ENCODE data around the gene MVB12A. TPM values are rescaled to one million over a fixed set of nuclear protein-coding genes. Genes with fewer than 3 reads are reported as not detected.

Gene MVB12A
- total and polyA plus RNA-seq, 5 donors from 2014 or later: 26.7 to 48.6 (median 30.8) TPM

GRCh38 chr19:17389288-17389687, 30.6 kb upstream of the MVB12A start:
- Histone ChIP-seq H3K27ac (ENCODE audit: insufficient read depth, low read length, poor library complexity, severe bottlenecking) (no peak overlapping the region), H3K4me3 (ENCODE audit: low read depth, low read length) (no peak overlapping the region), H3K27me3 (ENCODE audit: control insufficient read depth, insufficient read depth, low read length) (peaks cover 6% of the 10 kb centered on the region), H3K4me1 (ENCODE audit: control insufficient read depth, insufficient read depth, low read length, poor library complexity, severe bottlenecking) (peaks cover 23% of the 10 kb centered on the region), H3K36me3 (ENCODE audit: control insufficient read depth, insufficient read depth, low read length) (no peaks in the 10 kb centered on the region), H3K9me3 (ENCODE audit: control insufficient read depth in 2 of 2, low read length in 2 of 2) (peaks cover 0 to 2% of the 10 kb centered on the region in 2 experiments)
- Mint-ChIP-seq H3K4me3 (peak overlapping the region in 3 of 4 donors; percentile 3 to 45 (median 26)), H3K36me3 (no peaks in the 10 kb centered on the region), H3K4me1 (peaks cover 0 to 19% (median 11%) of the 10 kb centered on the region in 4 donors), H3K9me3 (peaks cover 0 to 3% (median 0%) of the 10 kb centered on the region in 7 donors), H3K27me3 (peaks cover 16% of the 10 kb centered on the region), H3K27ac (no peak overlapping the region)
- DNase-seq (no peak), ATAC-seq (ENCODE audit: low read depth in 2 of 2) (no peak)

GRCh38 chr19:17389957-17390664, 29.7 kb upstream of the MVB12A start:
- Histone ChIP-seq H3K9me3 (ENCODE audit: control insufficient read depth in 2 of 2, low read length in 2 of 2) (peaks cover 0 to 2% of the 10 kb centered on the region in 2 experiments), H3K4me1 (ENCODE audit: control insufficient read depth, insufficient read depth, low read length, poor library complexity, severe bottlenecking) (peaks cover 28% of the 10 kb centered on the region), H3K27ac (ENCODE audit: insufficient read depth, low read length, poor library complexity, severe bottlenecking) (no peak overlapping the region), H3K4me3 (ENCODE audit: low read depth, low read length) (peak overlapping the region; percentile 51), H3K36me3 (ENCODE audit: control insufficient read depth, insufficient read depth, low read length) (no peaks in the 10 kb centered on the region), H3K27me3 (ENCODE audit: control insufficient read depth, insufficient read depth, low read length) (peaks cover 6% of the 10 kb centered on the region)
- Mint-ChIP-seq H3K4me1 (peaks cover 0 to 24% (median 15%) of the 10 kb centered on the region in 4 donors), H3K27me3 (peaks cover 23% of the 10 kb centered on the region), H3K27ac (peak overlapping the region in 1 of 3 donors; percentile 51), H3K36me3 (no peaks in the 10 kb centered on the region), H3K9me3 (peaks cover 0 to 3% (median 0%) of the 10 kb centered on the region in 7 donors), H3K4me3 (peak overlapping the region; percentile 37 to 91 (median 75))
- ATAC-seq (ENCODE audit: low read depth in 2 of 2): no peak
- DNase-seq: no peak

DNA sequence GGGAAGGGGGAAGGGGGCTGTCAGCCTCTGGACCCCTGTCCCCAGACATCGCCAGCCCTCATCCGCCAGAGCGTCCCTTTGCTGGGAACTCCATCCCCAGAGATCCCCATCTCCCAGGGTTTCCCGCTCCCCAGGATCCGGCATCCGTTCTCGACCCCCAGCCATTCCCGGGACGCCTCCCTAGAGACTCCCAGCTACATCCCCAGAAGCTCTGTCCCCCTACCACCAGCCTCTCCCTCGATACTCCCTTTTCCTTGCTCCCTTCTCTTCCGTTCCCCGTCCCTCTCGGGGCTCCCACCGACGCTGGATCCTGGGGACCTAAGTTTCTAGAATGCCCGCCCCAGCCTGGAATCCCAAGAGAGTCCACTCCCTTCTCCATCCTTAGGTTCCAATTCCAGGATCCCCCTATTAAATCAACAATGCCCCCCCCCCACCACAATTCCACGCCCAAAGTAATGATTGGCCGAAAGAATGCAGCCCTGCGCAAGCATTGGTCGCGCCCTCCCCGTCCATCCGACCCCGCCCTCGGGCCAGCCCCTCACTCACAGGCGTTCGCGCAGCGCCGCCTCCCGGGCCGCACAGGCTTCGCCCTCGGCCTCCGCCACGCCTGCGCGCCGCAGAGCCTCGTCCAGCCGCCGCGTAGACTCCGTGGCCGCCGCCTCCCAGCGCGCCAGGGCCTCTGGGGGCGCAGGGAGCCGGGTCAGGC, 29.0 kb upstream of the MVB12A start:
- Histone ChIP-seq H3K9me3 (ENCODE audit: control insufficient read depth in 2 of 2, low read length in 2 of 2) (peaks cover 0 to 2% of the 10 kb centered on the region in 2 experiments), H3K27me3 (ENCODE audit: control insufficient read depth, insufficient read depth, low read length) (peaks cover 6% of the 10 kb centered on the region), H3K4me3 (ENCODE audit: low read depth, low read length) (peak overlapping the region; percentile 51), H3K36me3 (ENCODE audit: control insufficient read depth, insufficient read depth, low read length) (no peaks in the 10 kb centered on the region), H3K4me1 (ENCODE audit: control insufficient read depth, insufficient read depth, low read length, poor library complexity, severe bottlenecking) (peaks cover 30% of the 10 kb centered on the region), H3K27ac (ENCODE audit: insufficient read depth, low read length, poor library complexity, severe bottlenecking) (no peak overlapping the region)
- H3K4me3 Mint-ChIP-seq: peak overlapping the region; percentile 58 to 91 (median 86)
- ATAC-seq (ENCODE audit: low read depth in 2 of 2) (peak; percentile 92 to 96), DNase-seq (peak; percentile 80 to 89 (median 83))
- peaks cover 25% of the 10 kb centered on the region for H3K27me3 Mint-ChIP-seq
- H3K27ac Mint-ChIP-seq: peak overlapping the region; percentile 62 to 88 (median 63)
- H3K4me1 Mint-ChIP-seq: peaks cover 0 to 27% (median 17%) of the 10 kb centered on the region in 4 donors
- no peaks in the 10 kb centered on the region for H3K36me3 Mint-ChIP-seq
- H3K9me3 Mint-ChIP-seq: peaks cover 0 to 3% (median 0%) of the 10 kb centered on the region in 7 donors

- ATAC-seq (ENCODE audit: low read depth in 2 of 2) (peak; percentile 22 to 32), DNase-seq (no peak)
- Mint-ChIP-seq H3K9me3 (peaks cover 0 to 3% (median 0%) of the 10 kb centered on the region in 7 donors), H3K27ac (peak overlapping the region in 1 of 3 donors; percentile 25), H3K4me3 (peak overlapping the region; percentile 38 to 82 (median 66)), H3K4me1 (peaks cover 0 to 25% (median 14%) of the 10 kb centered on the region in 4 donors), H3K27me3 (peaks cover 25% of the 10 kb centered on the region), H3K36me3 (no peaks in the 10 kb centered on the region)
- Histone ChIP-seq H3K9me3 (ENCODE audit: control insufficient read depth in 2 of 2, low read length in 2 of 2) (peaks cover 0 to 2% of the 10 kb centered on the region in 2 experiments), H3K4me1 (ENCODE audit: control insufficient read depth, insufficient read depth, low read length, poor library complexity, severe bottlenecking) (peaks cover 30% of the 10 kb centered on the region), H3K27ac (ENCODE audit: insufficient read depth, low read length, poor library complexity, severe bottlenecking) (no peak overlapping the region), H3K4me3 (ENCODE audit: low read depth, low read length) (peak overlapping the region; percentile 77), H3K27me3 (ENCODE audit: control insufficient read depth, insufficient read depth, low read length) (peaks cover 6% of the 10 kb centered on the region), H3K36me3 (ENCODE audit: control insufficient read depth, insufficient read depth, low read length) (no peaks in the 10 kb centered on the region)
Observed at GRCh38 chr19:17391371-17392151, 28.3 kb upstream of the MVB12A start.

DNA sequence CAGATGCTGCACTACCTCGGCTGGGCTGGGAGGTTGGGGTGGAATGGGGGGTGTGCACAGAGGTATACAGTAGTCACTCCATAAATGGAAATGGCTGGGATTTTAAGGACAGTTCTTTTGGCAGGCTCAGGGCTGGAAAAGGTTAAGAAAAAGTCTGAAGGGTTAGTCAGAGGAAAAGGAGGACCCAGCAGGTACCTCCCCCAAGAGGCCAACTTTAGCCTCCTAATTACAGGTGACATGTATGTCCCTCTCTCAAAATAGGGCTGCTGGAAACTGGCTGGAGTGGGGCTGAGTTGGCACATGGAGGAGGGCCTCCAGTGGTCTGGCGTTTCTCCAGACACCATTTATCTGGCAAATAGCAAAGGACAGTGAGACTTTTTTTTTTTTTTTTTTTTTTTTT, 26.8 kb upstream of the MVB12A start:
- Mint-ChIP-seq H3K9me3 (peaks cover 0 to 3% (median 0%) of the 10 kb centered on the region in 7 donors), H3K4me3 (peak overlapping the region in 1 of 4 donors; percentile 41), H3K36me3 (peaks cover 3% of the 10 kb centered on the region), H3K4me1 (peaks cover 0 to 25% (median 14%) of the 10 kb centered on the region in 4 donors), H3K27ac (peak overlapping the region in 1 of 3 donors; percentile 47), H3K27me3 (peaks cover 23% of the 10 kb centered on the region)
- peaks cover 30% of the 10 kb centered on the region for H3K4me1 ChIP-seq (ENCODE audit: control insufficient read depth, insufficient read depth, low read length, poor library complexity, severe bottlenecking)
- no peak for DNase-seq
- H3K27ac ChIP-seq (ENCODE audit: insufficient read depth, low read length, poor library complexity, severe bottlenecking): no peak overlapping the region
- peaks cover 6% of the 10 kb centered on the region for H3K27me3 ChIP-seq (ENCODE audit: control insufficient read depth, insufficient read depth, low read length)
- no peak for ATAC-seq (ENCODE audit: low read depth in 2 of 2)
- no peaks in the 10 kb centered on the region for H3K36me3 ChIP-seq (ENCODE audit: control insufficient read depth, insufficient read depth, low read length)
- no peak overlapping the region for H3K4me3 ChIP-seq (ENCODE audit: low read depth, low read length)
- H3K9me3 ChIP-seq (ENCODE audit: control insufficient read depth in 2 of 2, low read length in 2 of 2): peaks cover 0 to 2% of the 10 kb centered on the region in 2 experiments

DNA sequence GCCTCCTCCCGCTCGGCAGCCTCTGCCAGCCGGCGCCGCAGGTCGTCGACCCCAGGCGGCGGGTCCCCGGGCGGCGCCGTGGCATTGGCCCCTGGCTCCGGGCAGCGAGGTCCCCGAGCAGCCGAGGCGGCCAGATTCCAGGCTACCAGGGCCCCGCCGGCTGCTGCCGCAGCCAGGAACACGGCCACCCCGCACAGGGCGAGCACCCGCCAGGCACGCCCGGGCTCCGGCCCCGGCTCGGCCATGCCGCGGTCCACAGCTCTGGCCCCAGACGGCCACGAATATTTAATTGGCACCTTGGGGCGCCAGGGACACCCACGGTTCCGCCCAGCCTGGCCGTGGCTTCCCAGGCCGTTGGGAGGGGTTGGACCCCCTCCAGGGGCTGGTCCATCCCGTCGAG, 25.9 kb upstream of the MVB12A start, which contains the start of gene CCDC194:
Gene CCDC194, minus strand, starts transcription at position 283 of the 400 bp plus-strand sequence. Its CDS starts 38 bp downstream, at position 245.
- Histone ChIP-seq H3K4me3 (ENCODE audit: low read depth, low read length) (no peak within 1 kb of the TSS), H3K36me3 (ENCODE audit: control insufficient read depth, insufficient read depth, low read length) (no peaks in the 10 kb centered on the region), H3K27me3 (ENCODE audit: control insufficient read depth, insufficient read depth, low read length) (peaks cover 6% of the 10 kb centered on the region), H3K27ac (ENCODE audit: insufficient read depth, low read length, poor library complexity, severe bottlenecking) (peak within 1 kb of the TSS; percentile 15), H3K4me1 (ENCODE audit: control insufficient read depth, insufficient read depth, low read length, poor library complexity, severe bottlenecking) (peaks cover 30% of the 10 kb centered on the region), H3K9me3 (ENCODE audit: control insufficient read depth in 2 of 2, low read length in 2 of 2) (peaks cover 0 to 2% of the 10 kb centered on the region in 2 experiments)
- ATAC-seq (ENCODE audit: low read depth in 2 of 2): no peak
- no peak for DNase-seq
- peaks cover 0 to 3% (median 0%) of the 10 kb centered on the region in 7 donors for H3K9me3 Mint-ChIP-seq
- H3K4me3 Mint-ChIP-seq: peak within 1 kb of the TSS in 3 of 4 donors; percentile 33 to 56 (median 41)
- H3K4me1 Mint-ChIP-seq: peaks cover 0 to 25% (median 14%) of the 10 kb centered on the region in 4 donors
- H3K27ac Mint-ChIP-seq: peak within 1 kb of the TSS; percentile 67 to 84 (median 80)
- peaks cover 18% of the 10 kb centered on the region for H3K27me3 Mint-ChIP-seq
- H3K36me3 Mint-ChIP-seq: peaks cover 3% of the 10 kb centered on the region

DNA sequence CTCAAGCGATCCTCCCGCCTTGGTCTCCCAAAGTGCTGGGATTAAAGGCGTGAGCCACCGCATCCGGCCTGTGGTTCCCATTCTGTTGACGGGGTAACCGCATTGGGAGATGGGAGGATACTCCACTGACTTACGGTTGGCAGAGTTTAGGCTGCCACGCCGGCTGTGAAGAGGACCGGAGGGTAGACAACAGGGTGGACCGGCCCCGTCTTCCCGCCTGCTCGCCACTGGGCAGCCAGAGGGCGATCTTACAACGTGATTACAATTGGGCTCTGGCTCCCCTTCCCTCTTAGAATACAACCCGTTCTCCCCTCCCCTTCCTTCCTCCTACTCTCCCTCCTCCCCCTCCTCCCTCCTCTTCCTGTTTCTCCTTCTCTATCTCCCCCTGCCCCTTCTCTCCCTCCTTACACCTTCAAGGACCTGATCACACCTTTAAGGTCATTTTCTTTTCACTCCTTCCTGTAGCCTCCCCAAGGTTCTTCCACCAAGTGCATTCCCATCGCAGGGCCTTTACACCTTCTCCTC, 24.9 kb upstream of the MVB12A start:
- peak; percentile 15 to 25 for ATAC-seq (ENCODE audit: low read depth in 2 of 2)
- Mint-ChIP-seq H3K36me3 (peaks cover 3% of the 10 kb centered on the region), H3K4me1 (peaks cover 0 to 24% (median 14%) of the 10 kb centered on the region in 4 donors), H3K4me3 (peak overlapping the region in 2 of 4 donors; percentile 33 to 56), H3K9me3 (peaks cover 0 to 3% (median 0%) of the 10 kb centered on the region in 7 donors), H3K27ac (peak overlapping the region; percentile 67 to 84 (median 80)), H3K27me3 (peaks cover 18% of the 10 kb centered on the region)
- peak; percentile 20 to 81 (median 31) for DNase-seq
- Histone ChIP-seq H3K27me3 (ENCODE audit: control insufficient read depth, insufficient read depth, low read length) (peaks cover 5% of the 10 kb centered on the region), H3K4me3 (ENCODE audit: low read depth, low read length) (no peak overlapping the region), H3K36me3 (ENCODE audit: control insufficient read depth, insufficient read depth, low read length) (no peaks in the 10 kb centered on the region), H3K9me3 (ENCODE audit: control insufficient read depth in 2 of 2, low read length in 2 of 2) (no peaks in the 10 kb centered on the region), H3K27ac (ENCODE audit: insufficient read depth, low read length, poor library complexity, severe bottlenecking) (peak overlapping the region; percentile 15), H3K4me1 (ENCODE audit: control insufficient read depth, insufficient read depth, low read length, poor library complexity, severe bottlenecking) (peaks cover 30% of the 10 kb centered on the region)
